ENCODE data around the gene HTRA1.

HTRA1 gene

DNA sequence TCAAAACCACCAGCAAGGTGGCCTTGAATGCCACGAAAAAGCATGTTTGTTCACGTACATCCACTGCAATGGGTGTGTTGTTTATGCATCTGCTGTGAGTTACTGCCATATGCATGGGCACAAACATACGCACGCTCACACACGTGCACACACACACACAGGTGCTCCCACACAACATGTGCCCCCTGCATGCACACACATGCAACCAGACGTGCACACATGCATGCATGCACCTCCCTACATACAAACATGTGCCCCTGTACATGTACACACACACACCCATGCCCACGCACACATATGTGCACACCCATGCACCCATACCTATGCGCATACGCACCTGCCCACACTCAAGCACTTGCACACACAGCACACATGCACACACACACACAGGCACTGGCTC is 89.1 kb downstream of the HTRA1 start:
- no peak for DNase-seq (ENCODE audit: low read depth in 2 of 3, low spot score in 1 of 3)

DNA sequence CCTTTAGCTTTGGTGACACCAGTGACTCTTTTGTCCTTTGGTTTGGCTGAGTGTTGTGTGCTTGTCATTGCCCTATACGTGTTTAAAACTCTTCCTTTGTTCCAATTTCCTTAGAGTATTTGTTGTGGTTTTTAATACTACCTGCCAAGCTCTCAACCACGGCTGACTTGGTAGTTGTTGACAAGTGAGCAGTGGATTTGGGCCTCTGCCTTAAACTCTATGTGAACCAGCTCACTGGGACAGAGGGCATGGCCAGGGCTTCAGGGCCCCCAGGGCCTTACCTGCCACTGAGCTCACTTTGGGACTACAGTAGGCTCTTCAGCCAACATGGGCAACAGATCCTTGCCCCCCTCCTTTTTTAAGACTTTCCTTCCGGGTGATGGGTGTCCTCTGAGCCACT is 89.6 kb downstream of the HTRA1 start:
- no peak for DNase-seq (ENCODE audit: low read depth in 2 of 3, low spot score in 1 of 3)

GRCh38 chr10:122551450-122551849 is 90.1 kb downstream of the HTRA1 start:
- peak; percentile 24 to 48 (median 30) for DNase-seq (ENCODE audit: low read depth in 2 of 3, low spot score in 1 of 3)

DNA sequence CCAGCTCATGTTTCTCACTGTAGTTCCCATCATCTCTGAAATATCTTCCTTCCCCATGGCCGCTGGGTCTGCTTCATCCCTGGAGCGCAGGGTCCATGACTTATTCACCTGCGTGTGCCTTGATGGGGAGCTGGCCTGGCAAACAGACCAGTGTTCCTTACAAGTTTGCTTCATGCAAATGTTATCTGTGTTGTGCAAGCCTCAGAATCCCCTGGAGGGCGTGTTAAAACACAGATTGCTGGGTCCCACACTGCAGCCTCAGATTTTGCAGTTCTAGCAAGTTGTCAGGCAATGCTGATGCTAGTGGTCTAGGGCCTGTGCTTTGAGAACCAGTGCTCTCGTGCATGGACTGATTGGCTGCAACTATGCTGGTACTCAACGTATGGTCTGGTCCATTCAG is 92.0 kb downstream of the HTRA1 start:
- no peak for DNase-seq (ENCODE audit: low read depth in 2 of 3, low spot score in 1 of 3)

DNA sequence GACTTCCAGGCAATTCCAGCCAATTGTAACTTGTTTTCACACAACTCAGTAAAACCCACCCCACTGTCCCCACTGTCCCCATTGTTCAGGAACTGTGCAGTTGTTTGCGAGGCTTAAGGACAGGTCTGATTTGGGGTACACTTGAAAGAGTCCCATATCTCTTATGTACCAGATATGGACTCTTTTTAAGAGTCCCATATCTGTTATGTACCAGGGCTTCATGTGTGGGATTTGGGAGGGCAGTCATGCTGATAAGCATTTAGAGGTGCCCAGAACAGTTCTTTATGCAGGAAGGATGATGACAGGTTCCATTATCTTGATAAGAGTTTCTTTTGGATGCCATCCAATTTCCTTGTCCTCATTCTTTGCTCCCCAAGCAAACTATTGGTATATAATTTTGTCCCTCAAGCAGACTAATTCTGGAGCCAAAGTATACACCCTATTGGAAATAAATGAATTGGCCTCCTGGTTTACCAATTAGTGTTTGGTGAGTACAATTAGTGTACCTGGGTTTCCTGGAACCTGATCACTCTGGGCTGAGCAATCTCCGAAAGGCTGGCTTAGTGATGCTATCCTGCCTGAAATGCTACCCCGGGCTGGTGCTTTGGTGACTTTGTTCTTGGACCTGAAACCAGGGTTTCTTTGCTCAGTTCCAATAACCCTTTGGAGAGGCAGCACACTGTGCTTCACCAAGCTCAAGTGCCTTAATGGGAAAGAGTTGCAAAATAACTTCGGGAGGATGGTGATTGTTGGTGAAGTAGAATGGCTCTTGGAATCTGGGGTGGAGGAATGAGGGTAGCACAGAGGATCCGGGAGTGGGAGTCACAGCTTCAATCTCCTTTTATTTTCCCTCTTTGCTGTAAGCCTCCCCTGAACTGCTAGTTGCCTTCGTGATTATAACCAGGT is 93.0 kb downstream of the HTRA1 start:
- no peak for DNase-seq (ENCODE audit: low read depth in 2 of 3, low spot score in 1 of 3)

- DNase-seq (ENCODE audit: low read depth in 2 of 3, low spot score in 1 of 3), result no peak
These were observed 94.1 kb downstream of the HTRA1 start for GRCh38 chr10:122555442-122555841.

DNA sequence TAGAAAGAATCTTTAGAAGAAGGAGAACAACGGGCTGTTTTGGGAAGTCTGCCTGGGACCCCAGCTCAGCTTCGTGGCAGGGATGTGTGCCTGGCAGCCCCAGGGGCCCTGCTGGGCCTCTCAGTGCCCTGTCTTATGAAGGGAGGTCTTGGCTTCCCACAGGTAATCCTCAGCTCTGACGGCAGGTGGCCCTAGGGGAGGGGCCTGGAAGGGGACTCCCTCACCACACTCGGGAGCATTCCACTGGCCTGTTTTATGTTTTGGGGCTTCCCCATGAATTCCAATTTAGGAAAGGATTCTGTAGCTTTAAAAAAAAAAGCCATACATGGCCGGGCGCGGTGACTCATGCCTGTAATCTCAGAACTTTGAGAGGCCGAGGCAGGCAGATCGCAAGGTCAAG is 96.2 kb downstream of the HTRA1 start:
- no peak for DNase-seq (ENCODE audit: low read depth in 2 of 3, low spot score in 1 of 3)

- no peak for DNase-seq (ENCODE audit: low read depth in 2 of 3, low spot score in 1 of 3)
These were observed 97.1 kb downstream of the HTRA1 start for GRCh38 chr10:122558452-122558851.

DNA sequence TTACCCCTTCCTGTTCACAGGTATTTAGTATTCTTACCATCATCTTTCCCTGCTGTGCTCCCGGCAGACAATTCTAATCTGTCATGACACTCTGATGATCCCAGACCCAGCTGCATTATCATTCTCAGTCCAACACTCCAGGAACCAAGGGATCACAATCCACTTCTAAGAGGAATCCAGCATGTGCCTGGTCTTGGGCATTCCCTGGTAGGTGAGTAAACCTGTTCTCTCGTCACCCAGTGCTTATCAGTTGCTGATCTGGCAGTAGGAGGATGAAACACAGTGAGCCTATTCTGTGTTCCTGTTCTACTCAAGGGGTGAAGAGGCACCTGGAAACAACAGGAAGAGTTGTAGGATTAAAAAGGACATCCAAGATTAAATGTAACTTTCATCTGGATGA is 97.9 kb downstream of the HTRA1 start:
- DNase-seq (ENCODE audit: low read depth in 2 of 3, low spot score in 1 of 3), result no peak

- DNase-seq (ENCODE audit: low read depth in 2 of 3, low spot score in 1 of 3), result no peak
These were observed 99.0 kb downstream of the HTRA1 start, which contains the start of gene DMBT1 for GRCh38 chr10:122560279-122560804. Gene DMBT1, plus strand, starts transcription at chr10:122560754. Its CDS starts 17 bp downstream, at chr10:122560771.

- DNase-seq (ENCODE audit: low read depth in 2 of 3, low spot score in 1 of 3), result no peak
These were observed 99.9 kb downstream of the HTRA1 start for GRCh38 chr10:122561212-122561611.

GRCh38 chr10:122561792-122562191 is 100.4 kb downstream of the HTRA1 start:
- DNase-seq (ENCODE audit: low read depth in 2 of 3, low spot score in 1 of 3), result no peak
